ENCODE measurements around the gene TRAPPC12. TPM values are rescaled to one million over a fixed set of nuclear protein-coding genes. Genes with fewer than 3 reads are reported as not detected.

The TRAPPC12 gene
- total RNA-seq, 6 experiments from 2014 or later, result 69.1 to 83.3 (median 74.8) TPM

DNA sequence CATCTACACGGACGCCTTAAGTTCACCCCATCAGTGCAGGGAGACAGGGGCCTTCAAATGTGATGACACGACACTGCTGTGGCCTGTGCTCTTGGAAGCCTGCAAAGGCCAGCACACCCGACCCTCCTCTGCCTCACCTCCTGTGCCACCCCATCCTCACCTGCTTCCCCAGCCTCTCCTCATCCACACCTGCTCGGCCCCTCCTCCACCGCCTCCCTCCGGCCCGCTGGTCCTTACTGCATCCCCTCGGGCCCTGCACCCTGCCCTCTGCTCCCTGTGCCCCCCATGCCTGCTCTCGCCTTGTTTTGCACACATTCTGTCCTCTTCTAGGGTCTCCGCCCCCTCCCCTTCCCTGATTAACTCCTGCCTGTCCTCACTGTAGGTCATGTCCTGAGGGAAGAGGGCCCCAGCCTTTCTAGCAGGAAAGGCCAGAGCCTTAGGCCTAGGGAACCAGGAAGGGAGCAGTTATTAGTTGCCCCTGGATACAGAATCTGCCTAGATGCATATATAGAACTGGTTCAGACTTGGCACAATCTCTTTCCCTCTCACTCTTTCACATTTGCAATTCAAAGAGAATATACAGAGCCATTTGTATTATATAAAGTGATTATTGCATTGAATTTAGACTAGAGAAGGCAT, 39.4 kb downstream of the TRAPPC12 start:
- no peak overlapping the region for H3K4me3 Mint-ChIP-seq
- peaks cover 9% of the 10 kb centered on the region for H3K36me3 Mint-ChIP-seq (ENCODE audit: low read depth)
- no peaks in the 10 kb centered on the region for H3K9me3 Mint-ChIP-seq
- TF ChIP-seq, protein P1, sequence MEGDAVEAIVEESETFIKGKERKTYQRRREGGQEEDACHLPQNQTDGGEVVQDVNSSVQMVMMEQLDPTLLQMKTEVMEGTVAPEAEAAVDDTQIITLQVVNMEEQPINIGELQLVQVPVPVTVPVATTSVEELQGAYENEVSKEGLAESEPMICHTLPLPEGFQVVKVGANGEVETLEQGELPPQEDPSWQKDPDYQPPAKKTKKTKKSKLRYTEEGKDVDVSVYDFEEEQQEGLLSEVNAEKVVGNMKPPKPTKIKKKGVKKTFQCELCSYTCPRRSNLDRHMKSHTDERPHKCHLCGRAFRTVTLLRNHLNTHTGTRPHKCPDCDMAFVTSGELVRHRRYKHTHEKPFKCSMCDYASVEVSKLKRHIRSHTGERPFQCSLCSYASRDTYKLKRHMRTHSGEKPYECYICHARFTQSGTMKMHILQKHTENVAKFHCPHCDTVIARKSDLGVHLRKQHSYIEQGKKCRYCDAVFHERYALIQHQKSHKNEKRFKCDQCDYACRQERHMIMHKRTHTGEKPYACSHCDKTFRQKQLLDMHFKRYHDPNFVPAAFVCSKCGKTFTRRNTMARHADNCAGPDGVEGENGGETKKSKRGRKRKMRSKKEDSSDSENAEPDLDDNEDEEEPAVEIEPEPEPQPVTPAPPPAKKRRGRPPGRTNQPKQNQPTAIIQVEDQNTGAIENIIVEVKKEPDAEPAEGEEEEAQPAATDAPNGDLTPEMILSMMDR (IDR thresholded peaks at IDR 0.05), result no peak
- no peak for DNase-seq
- no peaks in the 10 kb centered on the region for H3K4me1 Mint-ChIP-seq (ENCODE audit: low read depth)
- H3K27me3 Mint-ChIP-seq (ENCODE audit: insufficient read depth), result no peaks in the 10 kb centered on the region; the same call in none of the 2 replicates
- no peak overlapping the region for H3K27ac Mint-ChIP-seq

DNA sequence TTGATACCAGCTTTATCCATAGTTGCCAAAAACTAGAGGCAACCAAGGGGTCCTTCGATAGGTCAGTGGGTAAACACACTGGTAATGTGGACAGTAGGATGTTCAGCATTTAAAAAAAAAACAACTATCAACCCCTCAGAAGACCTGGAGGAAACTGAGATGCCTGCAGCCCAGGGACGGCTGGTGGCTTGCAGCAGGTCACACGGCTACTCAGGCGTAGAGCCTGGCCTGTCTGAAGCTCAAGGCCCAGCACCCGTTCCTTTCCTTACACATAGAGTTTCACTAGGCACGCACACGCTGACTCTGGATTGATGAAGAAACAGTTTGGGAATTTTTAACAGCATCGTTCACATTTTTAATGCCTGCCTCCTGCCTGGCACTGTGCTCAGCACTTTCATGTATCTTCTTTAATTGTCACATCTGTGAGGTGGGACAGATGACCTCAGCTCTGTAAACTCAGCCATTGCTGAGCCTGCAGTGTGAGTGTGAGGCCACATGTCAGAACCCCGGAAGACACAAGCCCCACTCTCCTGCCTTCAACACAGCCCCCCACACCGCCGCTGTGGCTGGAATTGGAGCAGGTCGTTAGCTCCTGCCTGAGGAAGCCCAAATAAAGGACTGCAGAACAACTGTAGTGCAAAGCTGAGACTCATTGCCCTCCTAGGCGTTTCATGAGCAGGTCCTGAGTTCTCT, 40.7 kb downstream of the TRAPPC12 start:
- peaks cover 16% of the 10 kb centered on the region for H3K36me3 Mint-ChIP-seq (ENCODE audit: low read depth)
- no peak overlapping the region for H3K4me3 Mint-ChIP-seq
- TF ChIP-seq, protein P1 (IDR thresholded peaks at IDR 0.05), result no peak
- no peaks in the 10 kb centered on the region for H3K9me3 Mint-ChIP-seq
- H3K27ac Mint-ChIP-seq, result no peak overlapping the region
- DNase-seq, result no peak
- H3K4me1 Mint-ChIP-seq (ENCODE audit: low read depth), result no peaks in the 10 kb centered on the region
- H3K27me3 Mint-ChIP-seq (ENCODE audit: insufficient read depth), result no peaks in the 10 kb centered on the region; the same call in none of the 2 replicates

DNA sequence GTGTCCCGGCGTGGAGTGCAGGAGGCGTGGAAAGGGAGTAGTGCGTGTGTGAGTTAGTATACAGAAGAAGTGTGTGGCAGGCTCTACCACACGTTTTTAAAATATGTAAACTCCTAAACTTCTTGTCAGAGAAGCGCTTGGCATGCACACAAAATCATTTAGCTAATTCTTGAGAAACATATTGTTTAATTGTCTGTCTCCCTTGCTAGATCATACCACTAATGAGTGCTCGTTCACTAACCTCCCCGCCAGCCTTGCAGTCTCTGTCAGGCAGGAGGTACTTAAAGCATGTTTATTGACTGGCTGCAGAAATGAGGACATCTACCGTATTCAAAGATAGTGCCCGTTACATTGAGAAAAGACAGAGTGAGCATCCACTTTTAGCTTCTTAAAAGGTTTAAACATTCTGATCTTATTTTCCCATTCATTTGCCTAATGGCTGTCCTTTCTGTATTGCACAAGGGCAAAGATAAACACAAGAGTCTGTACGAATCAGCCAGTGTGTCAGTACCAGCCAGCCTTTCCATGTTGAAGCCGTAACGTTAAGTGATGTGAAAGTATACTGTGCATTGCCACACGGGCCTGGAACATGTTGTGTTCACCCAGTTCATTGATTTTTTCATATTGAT, 41.4 kb downstream of the TRAPPC12 start:
- Mint-ChIP-seq H3K27me3 (ENCODE audit: insufficient read depth) (no peaks in the 10 kb centered on the region; the same call in none of the 2 replicates), H3K9me3 (no peaks in the 10 kb centered on the region), H3K4me1 (ENCODE audit: low read depth) (no peaks in the 10 kb centered on the region), H3K36me3 (ENCODE audit: low read depth) (peaks cover 16% of the 10 kb centered on the region), H3K4me3 (no peak overlapping the region), H3K27ac (no peak overlapping the region)
- TF ChIP-seq, protein P1 (IDR thresholded peaks at IDR 0.05), result no peak
- DNase-seq, result no peak

DNA sequence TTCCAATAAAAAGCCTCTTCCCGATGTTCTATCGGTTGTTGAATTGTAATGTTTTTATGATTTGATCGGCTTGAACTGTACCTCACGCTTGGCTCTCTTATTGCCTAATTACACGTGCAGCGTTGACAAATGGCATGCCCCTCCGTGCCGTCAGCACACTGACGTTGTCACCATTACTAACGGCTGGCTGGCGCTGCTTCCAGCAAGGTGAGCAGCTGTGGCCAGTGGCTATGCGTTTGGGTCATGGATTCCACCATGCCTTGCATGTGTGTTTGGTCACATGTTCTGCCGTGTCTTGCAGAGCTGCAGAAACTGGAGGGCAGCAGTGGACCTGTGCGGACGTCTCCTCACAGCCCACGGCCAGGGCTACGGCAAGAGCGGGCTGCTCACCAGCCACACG, 42.1 kb downstream of the TRAPPC12 start:
- no peaks in the 10 kb centered on the region for H3K9me3 Mint-ChIP-seq
- H3K4me3 Mint-ChIP-seq, result no peak overlapping the region
- H3K36me3 Mint-ChIP-seq (ENCODE audit: low read depth), result peaks cover 16% of the 10 kb centered on the region
- H3K4me1 Mint-ChIP-seq (ENCODE audit: low read depth), result no peaks in the 10 kb centered on the region
- TF ChIP-seq, protein P1 (IDR thresholded peaks at IDR 0.05), result no peak
- no peak overlapping the region for H3K27ac Mint-ChIP-seq
- H3K27me3 Mint-ChIP-seq (ENCODE audit: insufficient read depth), result no peaks in the 10 kb centered on the region; the same call in none of the 2 replicates
- no peak for DNase-seq

DNA sequence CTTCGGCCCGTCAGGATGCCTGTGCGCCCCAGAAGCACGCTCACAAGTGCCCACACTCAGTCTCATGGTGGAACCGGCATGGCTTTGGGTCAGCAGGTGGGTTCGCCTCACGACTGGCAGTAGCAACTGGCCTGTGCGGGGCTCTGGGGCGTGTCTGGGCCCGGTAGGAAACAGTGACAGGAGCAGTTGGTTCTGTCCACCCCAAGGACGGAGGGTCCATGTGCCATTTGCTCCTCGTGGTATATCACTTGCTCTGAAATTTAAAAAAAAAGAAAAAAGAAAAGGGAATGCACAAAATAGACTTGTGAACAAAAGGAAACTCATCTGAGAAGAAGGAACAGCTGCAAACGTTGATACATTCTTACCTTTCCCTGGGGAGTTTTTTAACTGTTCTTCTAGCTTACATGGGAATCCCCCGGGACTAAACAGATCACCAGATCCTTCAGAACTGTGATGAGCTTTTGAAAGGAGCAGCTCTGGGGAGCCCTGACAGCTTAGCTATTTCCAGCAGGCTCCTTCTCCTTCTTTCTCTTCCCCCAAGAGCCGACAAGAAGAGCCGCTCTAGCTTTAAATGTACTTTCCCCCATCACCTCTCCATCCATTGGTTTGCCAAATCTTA, 42.8 kb downstream of the TRAPPC12 start:
- H3K36me3 Mint-ChIP-seq (ENCODE audit: low read depth), result peaks cover 16% of the 10 kb centered on the region

More for the DNA sequence above, 42.8 kb downstream of the TRAPPC12 start:
- no peak for DNase-seq
- H3K4me1 Mint-ChIP-seq (ENCODE audit: low read depth), result no peaks in the 10 kb centered on the region
- no peak overlapping the region for H3K27ac Mint-ChIP-seq
- no peak overlapping the region for H3K4me3 Mint-ChIP-seq
- H3K27me3 Mint-ChIP-seq (ENCODE audit: insufficient read depth), result no peaks in the 10 kb centered on the region; the same call in none of the 2 replicates
- no peaks in the 10 kb centered on the region for H3K9me3 Mint-ChIP-seq
- TF ChIP-seq, protein P1 (IDR thresholded peaks at IDR 0.05), result no peak

All from HFFc6 (cell line).